ENCODE measurements around the gene CDKAL1. TPM values are rescaled to one million over a fixed set of nuclear protein-coding genes. Genes with fewer than 3 reads are reported as not detected.

CDKAL1 gene
- total and polyA plus RNA-seq, 10 of the 15 experiments (the other 5 are each of a cell fraction or from before 2014, with no cell fraction given), result 10.7 to 26.9 (median 17.3) TPM

GRCh38 chr6:21107796-21108195, 573.5 kb downstream of the CDKAL1 start:
- TF ChIP-seq EGR1 (IDR thresholded peaks at IDR 0.05; ENCODE audit: borderline replicate concordance in 1 of 2, low read depth in 2 of 2, low read length in 2 of 2) (no peak), ATF7 (IDR thresholded peaks at IDR 0.05; ENCODE audit: low read depth) (no peak), EED (IDR thresholded peaks at IDR 0.05; ENCODE audit: low read depth) (no peak), EP300 (IDR thresholded peaks at IDR 0.05; ENCODE audit: borderline replicate concordance in 1 of 2, control insufficient read depth in 1 of 2, low read depth in 2 of 2, low read length in 2 of 2) (no peak), BRCA1 (IDR thresholded peaks at IDR 0.05; ENCODE audit: low read depth, low read length) (no peak), NFIC (IDR thresholded peaks at IDR 0.05; ENCODE audit: low read depth, low read length) (no peak), NBN (IDR thresholded peaks at IDR 0.05) (no peak), ATF3 (IDR thresholded peaks at IDR 0.05; ENCODE audit: borderline replicate concordance, extremely low read depth, low read depth, low read length) (no peak), NRF1 (conservative IDR thresholded peaks at IDR 0.05; ENCODE audit: low read depth, low read length) (no peak), ZNF622 (IDR thresholded peaks at IDR 0.05) (no peak), POU2F2 (IDR thresholded peaks at IDR 0.05; ENCODE audit: borderline replicate concordance, low read depth, low read length) (no peak), FOS (IDR thresholded peaks at IDR 0.05; ENCODE audit: borderline replicate concordance, extremely low read depth, insufficient read length) (no peak)
- TF ChIP-seq, protein P1, sequence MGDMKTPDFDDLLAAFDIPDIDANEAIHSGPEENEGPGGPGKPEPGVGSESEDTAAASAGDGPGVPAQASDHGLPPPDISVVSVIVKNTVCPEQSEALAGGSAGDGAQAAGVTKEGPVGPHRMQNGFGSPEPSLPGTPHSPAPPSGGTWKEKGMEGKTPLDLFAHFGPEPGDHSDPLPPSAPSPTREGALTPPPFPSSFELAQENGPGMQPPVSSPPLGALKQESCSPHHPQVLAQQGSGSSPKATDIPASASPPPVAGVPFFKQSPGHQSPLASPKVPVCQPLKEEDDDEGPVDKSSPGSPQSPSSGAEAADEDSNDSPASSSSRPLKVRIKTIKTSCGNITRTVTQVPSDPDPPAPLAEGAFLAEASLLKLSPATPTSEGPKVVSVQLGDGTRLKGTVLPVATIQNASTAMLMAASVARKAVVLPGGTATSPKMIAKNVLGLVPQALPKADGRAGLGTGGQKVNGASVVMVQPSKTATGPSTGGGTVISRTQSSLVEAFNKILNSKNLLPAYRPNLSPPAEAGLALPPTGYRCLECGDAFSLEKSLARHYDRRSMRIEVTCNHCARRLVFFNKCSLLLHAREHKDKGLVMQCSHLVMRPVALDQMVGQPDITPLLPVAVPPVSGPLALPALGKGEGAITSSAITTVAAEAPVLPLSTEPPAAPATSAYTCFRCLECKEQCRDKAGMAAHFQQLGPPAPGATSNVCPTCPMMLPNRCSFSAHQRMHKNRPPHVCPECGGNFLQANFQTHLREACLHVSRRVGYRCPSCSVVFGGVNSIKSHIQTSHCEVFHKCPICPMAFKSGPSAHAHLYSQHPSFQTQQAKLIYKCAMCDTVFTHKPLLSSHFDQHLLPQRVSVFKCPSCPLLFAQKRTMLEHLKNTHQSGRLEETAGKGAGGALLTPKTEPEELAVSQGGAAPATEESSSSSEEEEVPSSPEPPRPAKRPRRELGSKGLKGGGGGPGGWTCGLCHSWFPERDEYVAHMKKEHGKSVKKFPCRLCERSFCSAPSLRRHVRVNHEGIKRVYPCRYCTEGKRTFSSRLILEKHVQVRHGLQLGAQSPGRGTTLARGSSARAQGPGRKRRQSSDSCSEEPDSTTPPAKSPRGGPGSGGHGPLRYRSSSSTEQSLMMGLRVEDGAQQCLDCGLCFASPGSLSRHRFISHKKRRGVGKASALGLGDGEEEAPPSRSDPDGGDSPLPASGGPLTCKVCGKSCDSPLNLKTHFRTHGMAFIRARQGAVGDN (IDR thresholded peaks at IDR 0.05), result no peak
- Histone ChIP-seq H3K27me3 (replicated peaks in 1 of 2; ENCODE audit: control insufficient read depth in 2 of 2, insufficient read depth in 2 of 2, low read length in 1 of 2) (no peaks in the 10 kb centered on the region), H3K9ac (ENCODE audit: control insufficient read depth, insufficient read depth, low read length) (no peak overlapping the region), H3K79me2 (ENCODE audit: control insufficient read depth, insufficient read depth, low read length) (no peaks in the 10 kb centered on the region), H2AFZ (ENCODE audit: control insufficient read depth, low read depth, low read length) (no peak overlapping the region), H3K9me3 (replicated peaks; ENCODE audit: control insufficient read depth, insufficient read depth, low read length) (no peaks in the 10 kb centered on the region), H3K27ac (ENCODE audit: control insufficient read depth, insufficient read depth) (no peak overlapping the region), H4K20me1 (ENCODE audit: control insufficient read depth, insufficient read depth) (no peaks in the 10 kb centered on the region), H3K4me3 (no peak overlapping the region), H3K4me1 (ENCODE audit: control insufficient read depth, insufficient read depth, low read length) (no peaks in the 10 kb centered on the region), H3K4me2 (ENCODE audit: control insufficient read depth, insufficient read depth) (no peak overlapping the region), H3K36me3 (ENCODE audit: control insufficient read depth in 2 of 2, insufficient read depth in 2 of 2, low read length in 1 of 2) (no peaks in the 10 kb centered on the region)
- WGBS (ENCODE audit: insufficient coverage, insufficient replicate concordance, low lambda C conversion rate, missing lambda C conversion rate), result 13% methylated on average over 3 of the region's 3 CpGs
- POLR2A ChIA-PET, result no interaction called here
- in situ Hi-C loops (cut with MboI) (no loop called here), intact Hi-C loops (cut with micrococcal nuclease; ENCODE audit: unreplicated experiment) (no loop called here)
- SMC1A ChIA-PET (ENCODE audit: uncharacterized antibody, unreplicated experiment), result interaction anchor here (1.0 to 1.9 kb wide), 4 partner anchors 11 to 40 kb away, joined by 3 to 4 read pairs (median 4); no protein-coding TSS in a partner anchor
- FAIRE-seq (no peak), DNase-seq (ENCODE audit: low read depth, low spot score) (no peak), ATAC-seq (no peak)
- CTCF ChIA-PET, result no interaction called here
- BruUV-seq (replicated peaks), result no TSS peak
- RAD21 ChIA-PET (ENCODE audit: unreplicated experiment), result no interaction called here
